A549 treated with CORT108297 at 1 μM for 4 hours (cell line): ENCODE results near the gene ORC5. TPM values are rescaled to one million over a fixed set of nuclear protein-coding genes. Genes with fewer than 3 reads are reported as not detected.

Experiments
- total RNA-seq: library from RNA; stranded (reverse); fragments of 200-300 nt; extraction: Qiagen RNA extraction; gene quantifications from 5 replicates; pipeline ENCODE4 v1.2.3, GENCODE V29; 2022

The ORC5 gene
- 25.3 to 32.9 TPM (median 28.0 TPM) in 5 replicates for total RNA-seq

DNA sequence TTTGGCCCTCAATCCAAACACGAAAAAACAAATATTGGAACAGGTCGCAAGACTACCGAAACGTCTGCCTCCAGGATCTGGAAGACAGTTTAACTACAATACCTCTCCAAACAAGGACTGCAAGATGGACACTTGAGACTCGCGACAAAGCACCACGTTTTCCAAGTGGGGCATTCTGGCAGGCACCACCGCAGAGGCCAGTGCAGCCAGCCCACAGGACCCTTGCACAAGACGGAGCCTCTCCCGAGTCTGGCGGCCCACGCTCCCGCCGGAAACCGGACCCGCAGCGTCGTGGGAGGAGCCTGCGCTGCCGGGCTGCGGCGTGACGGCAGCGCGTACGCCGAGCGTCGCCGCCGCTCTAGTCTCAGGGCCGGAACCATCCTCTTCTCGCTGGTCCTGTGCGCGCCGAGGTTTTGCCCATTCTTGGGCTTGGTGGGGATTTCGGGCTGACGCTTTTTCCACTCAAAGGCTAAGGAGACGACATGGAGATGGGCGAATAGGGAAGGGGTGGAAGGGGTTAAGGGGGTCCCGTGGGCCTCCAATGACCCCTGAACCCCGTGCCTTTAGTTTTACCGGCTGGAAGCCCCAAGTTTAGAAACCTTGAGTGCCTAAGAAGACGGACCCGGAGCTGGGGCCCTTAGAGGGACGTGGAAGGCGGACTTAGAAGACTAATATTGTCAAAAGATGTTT, at the start of gene ORC5:
ORC5 (minus strand) TSS at position 283 of the 690 bp plus-strand sequence; CDS start at position 174, 109 bp downstream.

Other genes starting within 250 kb of the ORC5 start
- gene RELN, start 218.4 kb downstream of the ORC5 start, total RNA-seq = 0.01 to 0.14 TPM (median 0.07 TPM) in 4 of 5 replicates, not detected in the other
- gene LHFPL3, start 120.6 kb upstream of the ORC5 start, total RNA-seq = not detected in 5 replicates